HG03442 (cell line): Measurements from ENCODE around the gene FDX2.
"Not testable (repeated sequence)": the region's sequence is repeated elsewhere in the genome, so short reads cannot be mapped to it uniquely, and the experiment has no call there.

Experiments used
- ATAC-seq: cut with Tn5 transposase; IDR thresholded peaks from one replicate; pipeline ENCODE4 v1.9.1; 2021; ENCODE audit warnings: mild to moderate bottlenecking, moderate library complexity; ENCODE audit not compliant: unreplicated experiment

The FDX2 gene

GRCh38 chr19:10285393-10285792 lies 30.4 kb downstream of the FDX2 start:
- no peak for ATAC-seq

- no peak for ATAC-seq
Measured at GRCh38 chr19:10284960-10285278, 30.9 kb downstream of the FDX2 start.

- ATAC-seq, result no peak
Measured at GRCh38 chr19:10284065-10284959, 31.5 kb downstream of the FDX2 start.

GRCh38 chr19:10283301-10284064 lies 32.3 kb downstream of the FDX2 start:
- ATAC-seq, result no peak

- not testable (repeated sequence) for ATAC-seq
Measured at GRCh38 chr19:10282043-10282442, 33.8 kb downstream of the FDX2 start.

GRCh38 chr19:10279737-10280442 lies 35.9 kb downstream of the FDX2 start:
- no peak for ATAC-seq

GRCh38 chr19:10278935-10279334 lies 36.9 kb downstream of the FDX2 start:
- ATAC-seq, result no peak

GRCh38 chr19:10277795-10278589 lies 37.8 kb downstream of the FDX2 start:
- ATAC-seq, result no peak

- ATAC-seq, result no peak
Measured at GRCh38 chr19:10274589-10274988, 41.2 kb downstream of the FDX2 start.

- ATAC-seq, result peak; percentile 13
Measured at GRCh38 chr19:10271543-10272086, 44.2 kb downstream of the FDX2 start.

- peak; percentile 47 for ATAC-seq
Measured at GRCh38 chr19:10270616-10271394, 45.0 kb downstream of the FDX2 start, which contains the start of gene ICAM1. Gene ICAM1, plus strand, starts transcription at chr19:10271120. Its CDS starts 40 bp downstream, at chr19:10271160.

- ATAC-seq, result peak; percentile 38
Measured at GRCh38 chr19:10270180-10270615, 45.6 kb downstream of the FDX2 start.

- ATAC-seq, result no peak
Measured at GRCh38 chr19:10269333-10270179, 46.3 kb downstream of the FDX2 start.

- no peak for ATAC-seq
Measured at GRCh38 chr19:10268071-10268470, 47.7 kb downstream of the FDX2 start.

- no peak for ATAC-seq
Measured at GRCh38 chr19:10266706-10267105, 49.1 kb downstream of the FDX2 start.

GRCh38 chr19:10262771-10263170 lies 53.0 kb downstream of the FDX2 start:
- no peak for ATAC-seq

GRCh38 chr19:10260141-10260584 lies 55.7 kb downstream of the FDX2 start:
- ATAC-seq, result no peak
